A673 (cell line): ENCODE measurements around the gene BMPR1A. TPM values are rescaled to one million over a fixed set of nuclear protein-coding genes. Genes with fewer than 3 reads are reported as not detected.
A peak's percentile ranks its signal among the peaks of the same experiment; 100 is the strongest.

Source experiments
- BruUV-seq: library from RNA; stranded (reverse); fragments of 400-500 nt; replicated peaks from 2 replicates; lab custom pipeline; 2021; lab: Mats Ljungman, UMichigan
- CTCF ChIA-PET: fragments of 300-600 bp; sonication (Branson Sonifier 250); formaldehyde crosslinking; loops from one replicate; lab custom pipeline; 2022; ENCODE audit warnings: antibody characterized with exemption; lab: Charles Lee
- POLR2A ChIA-PET: fragments of 300-600 bp; sonication (Branson Sonifier 250); formaldehyde crosslinking; loops from one replicate; lab custom pipeline; 2022; ENCODE audit warnings: antibody characterized with exemption; ENCODE audit not compliant: low non-redundant PET; lab: Charles Lee
- DNase-seq: peaks from one replicate; pipeline ENCODE4 v3.0.0-alpha.2; 2015; ENCODE audit warnings: low spot score
- H3K27ac ChIP-seq: fragments of 200-600 bp; sonication (generic); 2 replicates; pipeline ENCODE4 v1.5.1; 2016; ENCODE audit warnings: mixed run types, low read depth, mild to moderate bottlenecking, mixed read lengths, antibody characterized with exemption, low read length; ENCODE audit not compliant: poor library complexity, severe bottlenecking
- H3K27me3 ChIP-seq: fragments of 200-600 bp; sonication (generic); replicated peaks from 2 replicates; pipeline ENCODE4 v1.6.1; 2017; ENCODE audit warnings: mixed run types, low read depth, mild to moderate bottlenecking, mixed read lengths, antibody characterized with exemption, low read length; ENCODE audit not compliant: insufficient read depth, poor library complexity
- H3K36me3 ChIP-seq: fragments of 200-600 bp; sonication (generic); 2 replicates; pipeline ENCODE4 v1.6.1; 2016; ENCODE audit warnings: mixed run types, mild to moderate bottlenecking, mixed read lengths, antibody characterized with exemption, low read length; ENCODE audit not compliant: insufficient read depth, poor library complexity, severe bottlenecking
- H3K4me1 ChIP-seq: fragments of 200-600 bp; sonication (generic); 2 replicates; pipeline ENCODE4 v1.6.1; 2017; ENCODE audit warnings: mixed run types, mild to moderate bottlenecking, mixed read lengths, antibody characterized with exemption, low read length; ENCODE audit not compliant: insufficient read depth, poor library complexity, severe bottlenecking
- H3K4me3 ChIP-seq: fragments of 200-600 bp; sonication (generic); 2 replicates; pipeline ENCODE4 v1.5.1; 2016; ENCODE audit warnings: low read depth, mixed run types, mild to moderate bottlenecking, mixed read lengths, low read length; ENCODE audit not compliant: poor library complexity, severe bottlenecking
- H3K9me3 ChIP-seq: fragments of 200-600 bp; sonication (generic); 2 replicates; pipeline ENCODE4 v1.6.1; 2016; ENCODE audit warnings: mixed run types, low read depth, mild to moderate bottlenecking, mixed read lengths, antibody characterized with exemption, low read length; ENCODE audit not compliant: poor library complexity, severe bottlenecking
- CTCF ChIP-seq: fragments of 300-800, 200-600 bp; sonication (generic); conservative IDR thresholded peaks from 2 replicates; pipeline ENCODE4 v1.5.1; 2017; ENCODE audit warnings: low read depth, mild to moderate bottlenecking, antibody characterized with exemption, low read length, moderate library complexity, mixed read lengths
- EZH2 ChIP-seq: fragments of 200-600 bp; sonication (generic); IDR thresholded peaks from 2 replicates; pipeline ENCODE4 v1.6.1; 2017; ENCODE audit warnings: borderline replicate concordance, low read depth, mild to moderate bottlenecking, mixed read lengths, antibody characterized with exemption, low read length; ENCODE audit not compliant: poor library complexity, severe bottlenecking
- intact Hi-C: fragments of 100-400 bp; cut with micrococcal nuclease; formaldehyde crosslinking; loops from one replicate; pipeline ENCODE4 v1.10.0; 2022; ENCODE audit not compliant: unreplicated experiment
- total RNA-seq: library from RNA; stranded (reverse); gene quantifications from 2 replicates; pipeline ENCODE4 v1.2.3, GENCODE V29; 2021

The BMPR1A gene
- total RNA-seq, 1 experiment from 2014 or later, result 136 TPM

GRCh38 chr10:86710987-86711512 lies 45.4 kb upstream of the BMPR1A start:
- BruUV-seq, result no TSS peak
- DNase-seq, result peak; percentile 95
- peak; percentile 78 for TF ChIP-seq CTCF
- no peak for TF ChIP-seq EZH2
- CTCF ChIA-PET, result no interaction called here
- POLR2A ChIA-PET, result no interaction called here
- H3K36me3 ChIP-seq, result no peaks in the 10 kb centered on the region
- peaks cover 24% of the 10 kb centered on the region for H3K4me1 ChIP-seq
- intact Hi-C loops, result loop anchor here (1.0 to 5.0 kb wide), 4 partner anchors 36 to 206 kb away; no protein-coding TSS in a partner anchor
- peak overlapping the region; percentile 64 for H3K4me3 ChIP-seq
- no peaks in the 10 kb centered on the region for H3K9me3 ChIP-seq
- no peaks in the 10 kb centered on the region for H3K27me3 ChIP-seq
- peak overlapping the region; percentile 90 for H3K27ac ChIP-seq

GRCh38 chr10:86711513-86712316 lies 44.7 kb upstream of the BMPR1A start:
- peak; percentile 68 for DNase-seq
- Histone ChIP-seq H3K27ac (peak overlapping the region; percentile 90), H3K36me3 (no peaks in the 10 kb centered on the region), H3K9me3 (no peaks in the 10 kb centered on the region), H3K4me3 (peak overlapping the region; percentile 64), H3K27me3 (no peaks in the 10 kb centered on the region), H3K4me1 (peaks cover 24% of the 10 kb centered on the region)
- BruUV-seq, result no TSS peak
- intact Hi-C loops, result loop anchor here (1.0 to 5.0 kb wide), 4 partner anchors 35 to 206 kb away; no protein-coding TSS in a partner anchor
- POLR2A ChIA-PET, result interaction anchor here (0.6 to 0.7 kb wide), 2 partner anchors 88 to 169 kb away, joined by 3 to 4 read pairs; no protein-coding TSS in a partner anchor
- TF ChIP-seq CTCF, result no peak
- no peak for TF ChIP-seq EZH2
- CTCF ChIA-PET, result no interaction called here

- DNase-seq, result no peak
- TSS peak; percentile 84 for BruUV-seq
- intact Hi-C loops, result loop anchor here (5.0 kb wide), 2 partner anchors 85 to 205 kb away; no protein-coding TSS in a partner anchor
- H3K9me3 ChIP-seq, result no peaks in the 10 kb centered on the region
- H3K27ac ChIP-seq, result peak overlapping the region; percentile 90
- no peaks in the 10 kb centered on the region for H3K27me3 ChIP-seq
- no peaks in the 10 kb centered on the region for H3K36me3 ChIP-seq
- POLR2A ChIA-PET, result interaction anchor here (0.6 to 0.7 kb wide), 2 partner anchors 87 to 168 kb away, joined by 3 to 4 read pairs; no protein-coding TSS in a partner anchor
- CTCF ChIA-PET, result interaction anchor here (1.1 kb wide), 1 partner anchor 188 kb away, joined by 3 read pairs; no protein-coding TSS in a partner anchor
- peak overlapping the region; percentile 64 for H3K4me3 ChIP-seq
- peaks cover 24% of the 10 kb centered on the region for H3K4me1 ChIP-seq
- no peak for TF ChIP-seq EZH2
- no peak for TF ChIP-seq CTCF
Measured at GRCh38 chr10:86712317-86712707, 44.1 kb upstream of the BMPR1A start.
